GM19468 (cell line): Measurements from ENCODE around the gene TTC1.
"Not testable (repeated sequence)": the region's sequence is repeated elsewhere in the genome, so short reads cannot be mapped to it uniquely, and the experiment has no call there.

ENCODE experiments used
- ATAC-seq: cut with Tn5 transposase; IDR thresholded peaks from one replicate; pipeline ENCODE4 v1.9.1; 2021; ENCODE audit warnings: mild to moderate bottlenecking, moderate library complexity, moderate number of reproducible peaks; ENCODE audit not compliant: unreplicated experiment; ENCODE audit errors: extremely low read depth

Gene TTC1

GRCh38 chr5:159993194-159993593 lies 15.7 kb upstream of the TTC1 start:
- ATAC-seq: no peak

DNA sequence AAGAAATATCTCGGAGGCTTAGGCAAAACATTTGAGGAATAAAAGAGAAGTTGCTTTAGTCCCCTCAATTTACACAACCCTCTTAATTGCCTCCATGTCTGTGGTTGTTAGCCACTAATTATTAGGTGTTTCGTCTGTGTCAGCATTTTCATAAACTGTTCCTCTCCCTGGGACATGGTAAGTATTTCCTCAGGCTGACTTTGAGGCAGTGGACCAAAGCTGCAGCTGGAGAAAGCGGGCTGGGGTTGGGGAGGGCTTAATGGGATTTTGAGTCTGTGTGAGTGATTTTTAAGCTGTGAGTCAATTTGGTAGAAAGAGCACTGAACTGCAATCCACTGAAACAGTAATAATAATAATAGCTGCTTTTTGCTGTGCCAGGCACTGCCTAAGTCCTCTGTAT lies 13.0 kb upstream of the TTC1 start:
- no peak for ATAC-seq

- no peak for ATAC-seq
These were observed 7.5 kb upstream of the TTC1 start for GRCh38 chr5:160001457-160001856.

GRCh38 chr5:160007514-160007913 lies 1.4 kb upstream of the TTC1 start:
- no peak for ATAC-seq

GRCh38 chr5:160008529-160008876 lies 436 bp upstream of the TTC1 start:
- ATAC-seq: not testable (repeated sequence)

DNA sequence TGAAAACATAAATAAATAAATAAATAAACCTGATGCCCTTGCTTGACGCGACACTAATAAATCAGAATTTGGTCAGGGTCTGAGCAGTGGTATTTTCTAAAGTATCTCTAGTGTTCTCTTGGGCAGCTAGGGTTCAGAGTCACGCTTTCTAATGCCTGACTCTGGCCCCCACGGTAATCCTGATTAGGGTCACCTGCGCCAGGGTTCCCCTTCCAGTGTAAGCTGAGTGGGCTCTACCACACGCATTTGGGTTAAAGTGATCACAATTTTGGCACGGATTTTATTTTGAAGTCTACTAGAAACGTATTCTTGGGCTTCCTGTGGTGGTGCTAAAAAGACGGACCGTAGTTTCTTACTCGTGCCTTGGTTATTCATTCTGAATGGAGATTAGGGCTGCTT lies 651 bp downstream of the TTC1 start:
- ATAC-seq: no peak

- no peak for ATAC-seq
These were observed 2.5 kb downstream of the TTC1 start for GRCh38 chr5:160011471-160011870.

DNA sequence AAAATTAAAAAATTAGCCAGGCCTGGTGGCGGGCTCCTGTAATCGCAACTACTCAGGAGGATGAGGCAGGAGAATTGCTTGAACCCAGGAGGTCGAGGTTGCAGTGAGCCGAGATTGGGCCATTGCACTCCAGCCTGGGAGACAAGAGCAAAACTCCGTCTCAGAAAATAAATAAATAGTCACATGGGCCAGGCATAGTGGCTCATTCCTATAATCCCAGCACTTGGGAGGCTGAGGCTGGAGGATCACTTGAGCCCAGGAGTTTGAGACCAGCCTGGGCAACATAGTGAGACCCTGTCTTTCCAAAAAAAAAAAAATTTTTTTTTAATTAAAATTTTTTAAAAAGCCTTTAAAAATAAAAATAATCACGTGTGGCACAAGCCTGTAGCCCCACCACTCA lies 5.3 kb downstream of the TTC1 start:
- ATAC-seq: not testable (repeated sequence)

- ATAC-seq: no peak
These were observed 10.1 kb downstream of the TTC1 start for GRCh38 chr5:160018945-160019625.

- ATAC-seq: no peak
These were observed 11.4 kb downstream of the TTC1 start for GRCh38 chr5:160020266-160020770.

GRCh38 chr5:160020964-160021363 lies 12.0 kb downstream of the TTC1 start:
- no peak for ATAC-seq

- peak; percentile 90 for ATAC-seq
These were observed 13.0 kb downstream of the TTC1 start for GRCh38 chr5:160021831-160022446.

GRCh38 chr5:160023007-160023907 lies 14.3 kb downstream of the TTC1 start:
- ATAC-seq: no peak

- ATAC-seq: no peak
These were observed 15.1 kb downstream of the TTC1 start for GRCh38 chr5:160023908-160024630.

DNA sequence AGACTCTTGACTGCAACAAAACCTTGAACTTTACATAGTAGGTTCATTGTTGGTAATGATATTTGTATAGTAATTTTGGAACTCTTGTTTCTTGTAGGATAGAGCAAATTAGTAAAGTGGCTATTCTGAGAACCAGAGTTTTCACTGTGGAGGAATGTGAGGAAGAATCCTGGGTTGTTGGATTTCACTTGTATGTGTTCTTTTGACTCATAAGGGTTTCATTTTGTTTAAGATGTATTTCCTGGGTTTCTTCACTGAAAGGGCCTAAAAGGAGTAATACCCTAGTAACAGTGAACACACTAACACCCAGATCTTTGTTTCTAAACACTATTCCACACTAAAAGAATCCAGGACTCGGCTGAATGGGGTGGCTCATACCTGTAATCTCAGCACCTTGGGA lies 20.1 kb downstream of the TTC1 start:
- no peak for ATAC-seq

DNA sequence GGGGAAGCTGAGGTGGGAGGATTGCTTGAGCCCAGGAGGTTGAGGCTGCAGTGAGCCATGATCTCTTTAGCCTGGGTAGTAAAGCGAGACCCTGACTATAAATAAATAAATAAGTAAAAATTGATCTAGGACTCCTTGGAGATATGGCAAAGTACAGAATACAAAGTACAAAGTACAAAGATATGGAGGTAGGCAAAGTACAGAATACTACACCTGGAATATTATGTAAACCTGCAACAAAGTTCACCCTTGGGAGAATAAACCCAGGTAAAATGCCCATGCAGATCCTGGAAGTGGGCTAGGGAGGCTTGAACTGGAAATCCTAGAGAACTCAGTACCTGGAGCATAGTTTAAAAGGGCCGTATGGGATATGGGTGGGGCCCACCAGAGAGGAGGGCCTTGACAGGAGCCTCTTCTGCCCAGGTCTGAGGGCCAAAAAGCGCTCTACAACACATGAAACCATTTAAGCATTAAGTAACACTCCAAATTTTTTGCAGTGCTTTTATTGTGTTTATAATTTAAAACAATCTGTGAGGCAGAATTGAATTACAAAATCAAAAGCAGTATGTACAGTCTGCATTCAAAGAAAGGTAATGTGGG lies 20.7 kb downstream of the TTC1 start:
- ATAC-seq: no peak

DNA sequence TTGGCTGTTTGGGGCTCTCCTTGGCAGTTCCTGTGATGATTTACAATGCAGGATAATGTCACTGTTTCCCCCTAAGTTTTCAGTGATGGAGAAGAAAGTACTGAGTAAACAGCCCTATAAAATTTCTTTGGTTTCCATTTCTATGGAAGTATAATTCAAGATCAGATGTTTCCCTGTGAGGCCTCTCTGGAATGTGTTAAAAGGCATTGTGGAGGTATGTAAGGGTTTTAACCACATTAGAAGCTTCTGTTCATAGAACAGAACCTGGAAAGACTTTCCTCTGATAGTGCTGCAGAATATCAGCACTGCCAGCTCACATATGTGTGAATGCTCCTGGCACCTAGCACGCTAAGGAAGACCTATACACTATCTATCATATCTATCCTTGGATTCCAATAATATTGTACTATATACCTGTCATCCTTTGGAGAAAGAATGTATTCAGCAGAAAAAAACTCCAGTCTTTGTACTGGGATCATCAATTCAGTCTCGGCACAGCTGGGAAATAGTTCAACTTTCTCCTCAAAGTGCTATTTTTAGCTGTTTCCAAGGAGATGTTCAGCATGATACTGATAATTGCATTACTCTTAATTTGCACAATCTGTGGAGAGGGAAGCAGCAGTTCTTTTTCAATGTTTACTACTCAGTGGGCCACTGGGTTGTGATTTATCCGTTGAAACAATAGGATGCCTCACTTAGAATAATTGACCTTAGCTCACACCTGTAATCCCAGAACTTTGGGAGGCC lies 21.9 kb downstream of the TTC1 start:
- no peak for ATAC-seq

DNA sequence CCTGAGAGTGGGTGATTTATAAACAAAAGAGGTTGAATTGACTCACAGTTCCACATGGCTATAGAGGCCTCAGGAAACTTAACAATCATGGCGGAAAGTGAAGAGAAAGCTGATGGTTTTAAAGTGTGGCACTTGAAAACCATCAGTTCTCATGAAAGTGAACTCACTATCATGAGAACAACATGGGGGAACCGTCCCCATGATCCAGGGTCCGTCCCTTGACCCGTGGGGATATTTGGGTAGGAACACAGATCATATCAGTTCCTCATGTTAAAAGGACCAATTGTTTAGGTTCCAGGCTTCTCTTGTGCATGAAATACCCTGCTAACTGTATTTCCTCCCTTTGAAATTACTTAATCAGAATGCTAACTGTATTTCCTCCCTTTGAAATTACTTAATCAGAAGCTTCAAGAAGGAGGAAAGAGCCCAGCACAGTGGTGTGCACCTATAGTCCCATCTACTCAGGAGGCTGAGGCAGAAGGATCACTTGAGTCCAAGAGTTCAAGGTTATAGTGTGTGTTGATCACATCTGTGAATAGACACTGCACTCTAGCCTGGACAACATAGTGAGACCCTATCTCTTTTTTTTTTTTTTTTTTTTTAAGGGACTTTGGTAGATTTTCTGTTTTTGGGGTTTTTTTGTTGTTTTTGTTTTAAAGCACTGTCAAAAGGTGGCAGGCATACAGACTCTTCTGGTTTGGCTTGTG lies 24.8 kb downstream of the TTC1 start:
- ATAC-seq: no peak

DNA sequence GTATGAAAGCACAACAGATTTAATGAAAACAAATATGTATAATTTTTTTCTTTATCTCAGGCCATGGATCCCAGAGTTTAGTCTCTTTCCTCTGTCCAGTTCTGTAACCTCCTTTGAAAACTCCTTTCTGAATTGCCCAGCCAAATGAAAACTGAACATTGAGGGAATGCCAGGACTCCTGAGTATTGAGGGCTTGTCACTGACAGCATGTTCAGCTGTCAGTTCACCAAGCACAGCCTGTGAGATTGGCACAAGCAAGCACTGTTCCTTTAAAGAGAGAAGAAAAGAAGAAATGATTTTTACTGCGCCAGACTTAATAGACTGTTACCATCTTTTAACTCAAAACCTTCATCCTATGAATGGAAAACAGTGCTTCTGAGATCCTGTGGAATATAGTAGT lies 27.3 kb downstream of the TTC1 start:
- ATAC-seq: no peak
